ES-I3 (cell line): Measurements from ENCODE around the gene KATNBL1.

Experiments
- H3K36me3 ChIP-seq: 2 replicates; pipeline ENCODE4 v1.6.1; 2013; ENCODE audit warnings: mild to moderate bottlenecking, low read length, control low read depth, moderate library complexity; ENCODE audit not compliant: insufficient read depth
- H3K4me1 ChIP-seq: 2 replicates; pipeline ENCODE4 v1.6.1; 2013; ENCODE audit warnings: mild to moderate bottlenecking, control low read depth, low read length; ENCODE audit not compliant: insufficient read depth
- H3K9ac ChIP-seq: 2 replicates; pipeline ENCODE4 v1.6.1; 2013; ENCODE audit warnings: low read depth, mild to moderate bottlenecking, low read length, moderate library complexity
- H3K9me3 ChIP-seq: 2 replicates; pipeline ENCODE4 v1.6.1; 2013; ENCODE audit warnings: mild to moderate bottlenecking, low read length, moderate library complexity; ENCODE audit not compliant: control insufficient read depth, insufficient read depth

The KATNBL1 gene, protein sequence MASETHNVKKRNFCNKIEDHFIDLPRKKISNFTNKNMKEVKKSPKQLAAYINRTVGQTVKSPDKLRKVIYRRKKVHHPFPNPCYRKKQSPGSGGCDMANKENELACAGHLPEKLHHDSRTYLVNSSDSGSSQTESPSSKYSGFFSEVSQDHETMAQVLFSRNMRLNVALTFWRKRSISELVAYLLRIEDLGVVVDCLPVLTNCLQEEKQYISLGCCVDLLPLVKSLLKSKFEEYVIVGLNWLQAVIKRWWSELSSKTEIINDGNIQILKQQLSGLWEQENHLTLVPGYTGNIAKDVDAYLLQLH

GRCh38 chr15:34209421-34210282 lies at the start of gene KATNBL1:
KATNBL1 (minus strand) TSS chr15:34210096; CDS start chr15:34163676, 46,420 bp downstream.
- no peaks in the 10 kb centered on the region for H3K9me3 ChIP-seq
- H3K4me1 ChIP-seq, result peaks cover 22% of the 10 kb centered on the region
- H3K9ac ChIP-seq, result peak within 1 kb of the TSS; percentile 78
- H3K36me3 ChIP-seq, result no peaks in the 10 kb centered on the region

DNA sequence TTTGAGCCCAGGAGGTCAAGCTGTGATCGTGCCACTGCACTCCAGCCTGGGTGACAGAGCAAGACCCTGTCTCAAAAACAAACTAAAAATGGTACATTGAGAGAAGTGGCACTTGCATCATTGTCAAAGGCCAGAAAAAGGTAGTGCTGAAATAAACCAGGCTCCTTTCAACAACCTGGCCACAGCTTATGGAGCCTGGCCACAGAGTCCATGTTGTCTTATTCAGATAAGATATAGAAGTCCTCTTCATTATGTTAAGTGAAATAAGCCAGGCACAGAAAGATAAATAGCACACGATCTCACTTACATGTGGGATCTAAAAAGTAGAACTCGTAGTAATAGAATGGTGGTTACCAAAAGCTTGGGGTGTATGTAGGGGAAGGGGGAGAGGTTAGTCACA lies 49.7 kb upstream of the KATNBL1 start:
- H3K9me3 ChIP-seq, result no peaks in the 10 kb centered on the region
- H3K9ac ChIP-seq, result no peak overlapping the region
- H3K36me3 ChIP-seq, result no peaks in the 10 kb centered on the region
- H3K4me1 ChIP-seq, result no peaks in the 10 kb centered on the region

GRCh38 chr15:34258151-34258550 lies 48.3 kb upstream of the KATNBL1 start:
- H3K9me3 ChIP-seq, result no peaks in the 10 kb centered on the region
- no peaks in the 10 kb centered on the region for H3K4me1 ChIP-seq
- H3K36me3 ChIP-seq, result no peaks in the 10 kb centered on the region
- no peak overlapping the region for H3K9ac ChIP-seq

- Histone ChIP-seq H3K36me3 (peaks cover 6% of the 10 kb centered on the region; the same call in 1 of the 2 replicates), H3K9ac (no peak overlapping the region), H3K4me1 (no peaks in the 10 kb centered on the region), H3K9me3 (no peaks in the 10 kb centered on the region)
Observed at GRCh38 chr15:34252545-34252944, 42.6 kb upstream of the KATNBL1 start.

GRCh38 chr15:34248190-34248589 lies 38.3 kb upstream of the KATNBL1 start:
- Histone ChIP-seq H3K9ac (no peak overlapping the region), H3K9me3 (no peaks in the 10 kb centered on the region), H3K4me1 (no peaks in the 10 kb centered on the region), H3K36me3 (peaks cover 7% of the 10 kb centered on the region; the same call in 1 of the 2 replicates)

GRCh38 chr15:34246276-34246976 lies 36.5 kb upstream of the KATNBL1 start:
- Histone ChIP-seq H3K4me1 (no peaks in the 10 kb centered on the region), H3K9me3 (no peaks in the 10 kb centered on the region), H3K9ac (no peak overlapping the region), H3K36me3 (peaks cover 9% of the 10 kb centered on the region; the same call in 1 of the 2 replicates)

DNA sequence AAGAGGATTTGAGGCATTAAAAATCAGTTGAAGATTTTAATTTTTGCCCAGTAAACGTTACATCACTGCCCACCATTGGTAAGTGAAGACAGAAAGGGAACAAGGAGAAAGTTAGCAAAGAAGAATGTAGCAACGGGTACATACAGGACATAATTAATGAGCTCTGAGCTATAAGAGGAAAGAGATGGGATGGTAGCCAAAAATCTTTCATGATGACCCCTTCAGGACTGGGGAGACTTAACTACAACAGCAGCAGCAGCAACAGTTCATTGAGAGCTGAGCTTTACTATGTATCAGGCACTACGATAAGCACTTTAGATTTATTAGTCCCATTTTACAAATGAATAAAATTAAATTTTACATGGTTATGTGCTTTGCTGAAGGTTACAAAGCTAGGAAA lies 33.3 kb upstream of the KATNBL1 start:
- H3K9me3 ChIP-seq, result no peaks in the 10 kb centered on the region
- peaks cover 20% of the 10 kb centered on the region for H3K4me1 ChIP-seq
- 0 out of 2 replicates have a peak, but pooled peaks cover 3% of the 10 kb centered on the region for H3K36me3 ChIP-seq
- no peak overlapping the region for H3K9ac ChIP-seq

- Histone ChIP-seq H3K9me3 (no peaks in the 10 kb centered on the region), H3K4me1 (peaks cover 20% of the 10 kb centered on the region), H3K9ac (no peak overlapping the region), H3K36me3 (0 out of 2 replicates have a peak, but pooled peaks cover 3% of the 10 kb centered on the region)
Observed at GRCh38 chr15:34242331-34242710, 32.4 kb upstream of the KATNBL1 start.

DNA sequence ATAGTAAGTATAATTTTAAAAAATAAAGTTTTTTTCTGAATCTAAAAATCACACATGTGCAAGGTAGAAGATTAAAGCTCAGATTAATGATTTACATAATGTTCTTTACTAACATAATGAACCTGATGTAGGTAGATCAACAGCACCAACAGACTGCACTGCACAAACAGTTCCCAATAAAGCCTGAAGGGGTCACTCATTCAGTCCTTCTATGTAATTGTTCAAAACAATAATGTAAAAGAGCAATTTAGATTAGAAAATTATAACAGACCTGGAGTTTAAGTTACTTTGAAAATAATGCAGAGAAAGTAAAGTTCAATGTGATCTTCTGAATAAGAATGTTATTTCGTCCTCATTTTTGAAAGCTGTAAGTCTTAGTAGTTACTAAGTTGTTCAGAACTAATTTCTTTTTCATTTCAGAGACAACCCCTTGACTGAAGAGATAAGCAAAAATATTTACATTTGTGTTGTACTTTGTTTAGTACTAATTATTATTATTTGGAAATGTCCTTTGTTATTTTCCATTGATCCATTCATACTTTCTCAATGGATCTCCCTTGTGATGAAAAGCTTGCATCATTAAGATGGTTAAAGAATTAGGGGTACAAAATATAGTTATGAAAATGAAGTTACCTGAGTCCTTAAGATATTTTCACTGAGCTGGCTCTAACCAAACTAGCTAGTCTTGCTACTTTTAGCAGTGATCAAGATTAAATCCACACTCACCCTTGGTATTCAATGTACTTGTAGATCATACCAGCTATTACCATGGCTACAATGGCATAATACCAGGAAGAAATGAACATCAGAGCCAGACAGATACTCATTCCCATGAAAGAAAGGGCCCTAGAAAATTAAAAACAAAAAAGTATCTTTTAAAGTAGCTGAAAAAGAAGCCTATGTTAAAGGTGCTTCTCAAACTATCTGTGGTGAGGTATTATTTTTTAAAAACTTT lies 31.8 kb upstream of the KATNBL1 start:
- H3K9me3 ChIP-seq, result no peaks in the 10 kb centered on the region
- peaks cover 20% of the 10 kb centered on the region for H3K4me1 ChIP-seq
- 0 out of 2 replicates have a peak, but pooled peaks cover 3% of the 10 kb centered on the region for H3K36me3 ChIP-seq
- no peak overlapping the region for H3K9ac ChIP-seq

- Histone ChIP-seq H3K36me3 (0 out of 2 replicates have a peak, but pooled peaks cover 5% of the 10 kb centered on the region), H3K9ac (no peak overlapping the region)
Observed at GRCh38 chr15:34240537-34240936, 30.6 kb upstream of the KATNBL1 start.

DNA sequence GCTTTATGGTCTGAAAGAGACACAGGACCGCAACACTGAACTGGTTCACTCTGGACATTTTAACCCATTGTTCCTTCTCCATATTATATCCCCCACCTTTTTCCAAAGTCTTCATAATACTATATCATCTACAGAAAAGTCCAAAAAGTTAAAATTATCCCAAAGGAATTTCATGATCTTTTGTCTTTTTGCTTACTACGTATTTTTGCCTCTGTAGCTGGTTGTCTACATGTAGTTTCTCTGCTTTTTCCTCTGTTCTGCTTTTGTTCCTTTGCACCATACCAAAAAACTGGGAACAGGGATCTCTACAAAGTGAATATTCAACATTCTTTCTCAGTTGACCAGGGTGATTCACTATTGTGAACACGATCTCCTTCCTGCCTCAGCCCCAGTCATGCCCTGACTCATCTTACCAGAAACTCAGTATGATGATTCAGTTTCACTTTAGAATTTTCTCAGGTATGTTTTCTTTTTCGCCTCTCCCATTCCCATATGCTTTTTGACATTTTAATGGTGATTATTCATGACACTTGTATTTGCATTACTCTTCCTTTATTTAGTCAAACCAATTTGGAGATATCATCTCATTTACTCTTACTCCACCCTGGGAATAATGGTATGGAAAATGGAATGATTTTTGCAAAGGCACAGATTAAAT lies 29.4 kb upstream of the KATNBL1 start:
- Histone ChIP-seq H3K9me3 (no peaks in the 10 kb centered on the region), H3K36me3 (0 out of 2 replicates have a peak, but pooled peaks cover 5% of the 10 kb centered on the region), H3K9ac (no peak overlapping the region), H3K4me1 (peaks cover 20% of the 10 kb centered on the region)

More at GRCh38 chr15:34240537-34240936, 30.6 kb upstream of the KATNBL1 start:
- Histone ChIP-seq H3K9me3 (no peaks in the 10 kb centered on the region), H3K4me1 (peaks cover 20% of the 10 kb centered on the region)

DNA sequence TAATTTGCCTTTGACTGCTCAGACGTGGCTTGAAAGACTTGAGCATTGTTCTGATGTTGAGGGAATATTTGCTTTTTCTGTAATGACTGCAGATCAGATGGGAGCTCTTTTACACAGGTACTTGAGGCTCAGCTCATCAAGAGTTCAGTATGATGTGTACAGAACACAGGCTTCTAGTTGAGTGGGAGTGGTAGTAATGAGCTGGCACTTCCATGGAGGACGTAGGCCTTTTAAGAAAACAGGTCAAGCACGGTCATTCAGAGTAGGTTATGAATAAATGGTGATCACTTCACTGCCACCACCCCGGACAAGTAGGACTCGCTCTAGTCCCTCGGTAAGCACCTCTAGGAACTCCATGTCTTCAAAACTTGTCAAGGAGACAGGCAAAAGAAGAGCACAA lies 23.7 kb upstream of the KATNBL1 start:
- Histone ChIP-seq H3K4me1 (peaks cover 4% of the 10 kb centered on the region), H3K9ac (no peak overlapping the region), H3K36me3 (peaks cover 13% of the 10 kb centered on the region), H3K9me3 (no peaks in the 10 kb centered on the region)
